ENCODE measurements around the gene SLC22A23.
"Not testable (repeated sequence)": the region's sequence is repeated elsewhere in the genome, so short reads cannot be mapped to it uniquely, and the experiment has no call there.

The SLC22A23 gene

DNA sequence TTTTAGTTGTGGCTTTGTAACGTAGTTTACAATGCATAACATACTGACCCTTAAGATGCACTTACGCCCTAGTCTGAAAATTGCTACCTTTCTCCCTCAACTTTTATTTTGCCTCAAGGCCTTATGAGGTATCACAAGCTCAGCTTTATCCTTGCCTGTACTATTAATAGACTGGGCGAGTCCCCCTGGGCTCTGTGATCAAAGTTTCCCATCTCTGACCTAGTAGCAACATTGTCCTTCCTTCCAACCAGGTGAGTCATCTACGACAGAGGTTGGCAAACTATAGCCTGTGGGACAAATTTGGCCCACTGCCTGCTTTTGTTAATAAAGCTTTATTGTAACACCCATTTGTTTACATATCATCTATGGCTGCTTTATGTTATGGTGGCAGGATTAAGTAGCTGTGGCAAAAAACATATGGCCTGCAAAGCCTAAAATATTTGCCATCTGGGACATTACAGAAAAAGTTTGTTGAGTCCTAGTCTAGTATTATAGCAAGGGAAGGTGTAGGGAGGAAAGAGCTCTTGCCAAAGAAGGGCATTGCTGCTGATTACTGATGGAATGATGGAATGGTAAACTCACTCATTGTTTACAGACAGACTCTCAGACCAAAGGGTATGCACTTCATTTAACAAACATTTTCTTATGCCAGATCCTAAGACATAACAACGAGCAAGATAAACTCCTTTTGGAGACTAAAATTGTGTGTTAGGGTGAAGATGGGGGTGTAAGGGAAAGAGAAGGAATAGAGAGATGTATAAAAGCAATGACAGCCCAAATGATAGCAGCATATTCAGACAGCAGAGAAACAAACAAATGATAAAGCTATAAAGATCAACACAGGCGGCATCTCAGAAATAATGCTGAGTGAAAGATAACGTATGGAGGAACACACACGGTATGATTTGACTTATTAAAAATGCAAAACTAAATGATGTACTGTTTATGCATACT, 74.2 kb downstream of the SLC22A23 start:
- DNase-seq: peak; percentile 61

DNA sequence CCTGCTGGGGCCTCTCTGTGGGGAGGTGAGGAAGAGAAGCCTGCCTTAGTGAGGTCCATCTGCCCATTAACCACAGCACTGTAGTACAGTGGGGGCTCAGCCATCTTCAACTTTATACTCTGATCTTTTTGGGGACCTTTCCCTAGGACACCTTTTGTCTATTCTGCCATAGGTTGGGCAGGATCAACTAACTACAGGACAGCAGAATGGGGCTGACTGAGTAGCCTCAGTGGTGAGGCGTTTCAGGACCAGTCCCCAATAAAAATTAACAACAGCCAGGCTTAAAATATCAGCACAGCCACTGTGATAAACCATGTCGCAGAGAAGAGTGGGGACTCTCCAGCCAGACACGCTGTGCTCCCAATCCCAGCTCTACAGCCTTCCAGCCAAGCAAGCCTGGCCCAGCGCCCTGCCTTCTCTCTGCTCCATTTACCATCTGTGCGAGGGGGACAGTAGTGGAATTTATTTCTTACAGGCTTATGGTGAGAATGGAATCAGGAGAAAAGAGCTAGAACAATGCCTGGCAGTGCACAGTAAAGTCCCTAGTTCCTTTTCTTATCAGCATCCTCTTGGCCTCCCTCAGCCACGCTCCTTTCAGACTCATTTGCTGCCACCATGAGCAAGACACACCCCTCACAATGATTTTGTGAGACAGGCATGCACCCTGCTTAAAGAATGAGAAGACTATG, 75.5 kb downstream of the SLC22A23 start:
- no peak for DNase-seq

DNA sequence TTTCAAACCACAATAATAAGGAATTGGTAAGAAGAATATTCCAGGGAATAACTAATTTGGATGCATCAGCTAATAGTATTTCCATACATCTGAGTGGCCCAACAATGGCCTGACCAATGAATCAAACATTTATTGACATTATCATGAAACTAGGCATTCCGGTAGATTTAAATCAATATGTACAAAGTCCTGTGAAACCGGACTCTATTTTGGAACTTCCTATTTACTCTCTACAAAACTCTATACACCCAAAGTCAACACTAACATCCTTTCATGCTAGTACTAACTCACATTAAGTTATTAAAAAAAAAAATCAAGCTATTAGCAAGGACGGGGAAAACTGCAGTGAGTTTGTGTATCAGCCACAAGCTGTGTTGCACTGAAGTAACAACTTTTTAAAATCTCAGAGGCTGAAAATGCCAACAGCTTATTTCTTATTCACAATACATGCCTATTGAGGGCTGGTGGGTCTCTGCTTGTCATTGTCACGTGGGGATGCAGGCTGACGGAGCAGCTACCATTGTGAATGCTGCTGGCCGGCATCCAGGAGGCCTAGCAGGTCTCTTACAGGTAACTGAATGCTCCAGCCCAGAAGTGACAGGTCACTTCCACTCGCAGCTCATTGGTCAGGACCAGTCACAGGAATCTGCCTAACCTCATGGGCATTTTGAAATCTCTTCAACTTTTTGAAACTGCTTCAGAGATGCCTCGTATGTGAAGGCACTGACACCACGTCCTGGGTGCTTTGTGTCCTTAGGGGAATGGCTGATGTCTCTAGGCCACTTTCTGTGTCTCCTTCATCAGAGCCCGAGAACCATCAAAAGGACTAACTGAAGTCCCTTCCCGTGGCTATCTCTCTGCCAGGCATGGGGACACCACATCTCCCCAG, 76.3 kb downstream of the SLC22A23 start:
- no peak for DNase-seq

GRCh38 chr6:3379482-3380060, 77.3 kb downstream of the SLC22A23 start:
- no peak for DNase-seq

- DNase-seq: not testable (repeated sequence)
These were observed 78.0 kb downstream of the SLC22A23 start for GRCh38 chr6:3378808-3379207.

DNA sequence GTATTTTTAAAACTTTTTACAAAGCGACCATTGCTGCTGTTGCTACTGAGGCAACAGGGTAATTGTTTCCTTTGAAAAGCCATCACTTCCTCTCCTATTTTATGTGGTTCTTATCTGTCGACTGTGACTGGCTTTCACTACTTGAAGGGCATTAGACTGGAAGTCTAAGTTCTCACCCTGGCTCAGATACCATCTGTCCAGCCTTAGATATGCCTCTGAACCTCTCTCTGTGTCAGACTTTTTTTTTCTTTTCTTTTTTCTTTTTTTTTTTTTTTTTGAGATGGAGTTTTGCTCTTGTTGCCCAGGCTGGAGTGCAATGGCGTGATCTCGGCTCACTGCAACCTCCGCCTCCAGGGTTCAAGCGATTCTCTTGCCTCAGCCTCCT, 78.5 kb downstream of the SLC22A23 start:
- DNase-seq: not testable (repeated sequence)

DNA sequence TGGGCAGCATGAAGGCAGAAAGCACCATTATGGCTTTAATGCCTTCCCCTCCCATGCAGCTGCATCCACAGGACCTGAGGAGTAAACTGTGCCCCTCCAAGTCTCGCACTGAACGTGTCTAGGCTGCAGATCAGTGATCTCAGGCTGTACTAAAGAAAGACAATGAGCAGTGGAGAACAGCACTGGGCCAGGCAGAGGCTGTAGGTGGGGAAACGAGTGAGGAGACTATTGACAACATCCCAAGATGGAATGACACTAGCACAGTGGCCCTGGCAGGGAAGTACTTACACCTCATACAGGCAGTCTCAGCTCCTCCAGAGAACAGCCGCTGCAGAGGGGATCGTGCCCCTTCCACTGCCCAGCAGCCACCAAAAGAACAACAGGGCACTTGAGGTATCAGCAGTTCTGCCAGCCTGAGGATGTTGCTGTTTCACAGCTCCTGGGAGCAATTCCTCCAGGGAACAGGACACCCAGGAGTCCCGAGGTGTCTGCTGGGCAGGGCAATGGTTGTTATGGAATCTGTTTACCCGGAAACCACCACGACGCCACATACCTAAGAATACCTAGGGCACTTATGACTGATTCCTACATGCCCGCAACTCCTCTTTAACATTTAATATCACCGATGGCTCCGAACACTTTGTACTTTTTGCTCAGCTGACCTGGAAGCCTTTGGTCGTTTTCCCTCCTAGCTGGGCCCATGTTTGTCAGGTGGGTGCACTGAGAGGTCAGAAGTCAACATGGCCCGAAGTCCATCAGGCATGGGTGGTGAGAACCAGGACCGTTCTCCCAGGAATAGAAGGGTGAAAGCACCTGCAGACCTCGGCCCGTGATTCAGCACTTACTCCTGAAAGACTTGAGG, 79.1 kb downstream of the SLC22A23 start:
- no peak for DNase-seq

GRCh38 chr6:3376893-3377535, 79.8 kb downstream of the SLC22A23 start:
- DNase-seq: no peak

GRCh38 chr6:3376064-3376463, 80.8 kb downstream of the SLC22A23 start:
- DNase-seq: no peak

DNA sequence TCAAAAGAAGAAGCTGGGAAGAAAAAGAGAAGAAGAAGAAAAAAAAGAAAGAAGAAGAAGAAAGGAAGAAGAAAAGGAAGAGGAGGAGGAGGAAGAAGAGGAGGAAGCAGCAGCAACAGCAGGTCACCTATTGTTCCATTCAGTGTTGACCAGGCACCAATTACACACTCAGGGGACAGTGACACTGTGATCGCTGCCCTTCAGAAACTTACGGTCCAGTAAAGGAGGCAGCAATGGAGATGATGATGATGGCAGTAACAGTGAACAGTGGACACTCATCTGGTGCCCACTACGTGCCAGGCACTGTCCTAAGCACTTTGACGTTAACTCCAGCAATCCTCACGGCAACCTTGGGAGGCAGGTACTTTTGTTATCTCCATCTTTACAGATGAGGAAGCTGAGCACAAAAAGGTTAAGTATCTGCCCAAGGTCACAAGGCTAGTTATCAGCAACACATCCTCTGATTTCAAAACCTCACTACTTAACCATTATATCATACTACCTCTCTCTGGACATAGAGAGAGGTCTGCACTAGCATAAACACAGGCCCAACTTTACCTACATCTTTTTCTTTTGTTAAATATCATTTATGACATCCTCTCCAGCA, 83.2 kb downstream of the SLC22A23 start:
- DNase-seq: no peak

GRCh38 chr6:3372912-3373554, 83.8 kb downstream of the SLC22A23 start:
- no peak for DNase-seq

- DNase-seq: no peak
These were observed 84.5 kb downstream of the SLC22A23 start for GRCh38 chr6:3372184-3372846.

GRCh38 chr6:3371222-3371949, 85.5 kb downstream of the SLC22A23 start:
- DNase-seq: no peak

GRCh38 chr6:3370361-3371221, 86.3 kb downstream of the SLC22A23 start:
- DNase-seq: no peak

DNA sequence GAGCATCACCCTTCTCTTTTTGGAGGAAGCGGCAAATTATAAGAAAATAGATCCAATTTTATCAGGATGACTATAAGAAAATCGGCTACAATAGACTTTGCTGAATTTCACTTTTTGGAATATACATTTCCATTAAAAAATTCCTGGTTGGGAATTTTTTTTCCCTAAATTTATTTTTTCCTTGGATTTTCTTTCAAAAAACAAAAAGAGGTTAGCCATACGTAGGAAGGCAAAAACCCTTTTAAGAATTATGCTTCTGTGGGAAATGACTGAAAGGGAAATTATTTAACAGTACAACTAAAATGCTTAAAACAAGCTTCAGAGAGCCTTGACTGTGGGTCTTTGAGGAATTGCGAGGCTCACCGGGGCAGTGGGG, 86.9 kb downstream of the SLC22A23 start:
- no peak for DNase-seq

DNA sequence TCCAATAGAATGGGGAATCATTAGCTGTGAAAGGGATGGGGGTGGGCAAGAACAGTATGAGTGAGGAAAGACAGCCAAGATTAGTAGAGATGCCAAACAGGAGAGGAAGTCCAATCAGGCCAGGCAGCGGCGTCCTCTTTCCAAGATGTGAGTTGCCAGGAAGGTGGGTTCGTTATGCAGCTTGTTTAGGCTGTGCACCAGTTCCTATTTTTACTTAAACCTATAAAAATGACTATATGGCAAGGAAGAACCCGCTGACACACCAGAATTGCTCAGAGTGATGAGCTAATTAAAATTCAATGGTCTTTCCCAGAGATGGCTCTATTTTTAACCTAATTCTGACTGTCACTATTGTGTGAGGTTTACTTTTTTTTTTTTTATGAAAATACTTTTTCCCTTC, 88.2 kb downstream of the SLC22A23 start:
- DNase-seq: no peak

DNA sequence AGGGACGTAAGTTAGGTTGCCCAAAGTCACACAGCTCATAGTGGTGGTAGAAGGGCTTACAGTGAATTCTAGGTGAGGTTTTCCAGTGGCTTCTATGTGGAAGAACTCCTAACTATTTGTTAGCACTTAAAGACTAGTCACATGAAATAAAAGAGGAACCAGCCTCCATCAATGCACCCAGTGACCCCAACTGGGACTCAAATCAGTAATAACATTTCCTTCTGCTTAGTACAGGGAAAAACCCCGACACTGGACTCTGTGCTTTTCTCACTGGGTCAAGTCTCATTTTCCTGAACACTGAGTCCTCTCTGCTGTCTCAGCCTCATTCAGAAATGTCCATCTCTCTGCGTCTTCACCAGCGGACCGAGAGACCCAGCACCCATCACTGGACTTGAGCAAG, 89.2 kb downstream of the SLC22A23 start:
- no peak for DNase-seq
